HepG2 (cell line): ENCODE measurements around the gene FAAP20. TPM values are rescaled to one million over a fixed set of nuclear protein-coding genes. Genes with fewer than 3 reads are reported as not detected.

ENCODE experiments used
- ARNTL ChIP-seq: sonication (generic); formaldehyde crosslinking; IDR thresholded peaks from 2 replicates; pipeline ENCODE4 v1.4.0; 2020; ENCODE audit warnings: mild to moderate bottlenecking, missing genetic modification reagents
- CAMTA2 ChIP-seq: sonication (generic); formaldehyde crosslinking; IDR thresholded peaks from 2 replicates; pipeline ENCODE4 v1.4.0; 2020; ENCODE audit warnings: mild to moderate bottlenecking, missing genetic modification reagents, borderline replicate concordance
- CBX5 ChIP-seq: sonication (generic); formaldehyde crosslinking; IDR thresholded peaks from 2 replicates; pipeline ENCODE4 v1.4.0; 2020; ENCODE audit warnings: missing genetic modification reagents, borderline replicate concordance
- ELF1 ChIP-seq: sonication (generic); formaldehyde crosslinking; IDR thresholded peaks from 2 replicates; pipeline ENCODE4 v1.4.0; 2020; ENCODE audit warnings: missing genetic modification reagents
- FIP1L1 ChIP-seq: fragments of 200-400 bp; formaldehyde crosslinking; IDR thresholded peaks from 2 replicates; pipeline ENCODE4 v1.6.1; 2018; ENCODE audit warnings: low read depth, mild to moderate bottlenecking, low read length, moderate library complexity, borderline replicate concordance; ENCODE audit not compliant: insufficient read depth
- FOXP1 ChIP-seq, 2 experiments: fragments of 450-650 bp in 1 of 2; IDR thresholded peaks; 2 replicates each; pipeline ENCODE4 v1.6.1; 2017 to 2018; ENCODE audit warnings: antibody characterized with exemption in 1 of 2
- JUNB ChIP-seq: sonication (generic); formaldehyde crosslinking; IDR thresholded peaks from 2 replicates; pipeline ENCODE4 v1.8.0; 2022; ENCODE audit warnings: missing genetic modification reagents, mild to moderate bottlenecking, borderline replicate concordance
- KLF12 ChIP-seq: sonication (generic); formaldehyde crosslinking; IDR thresholded peaks from 2 replicates; pipeline ENCODE4 v1.4.0; 2020; ENCODE audit warnings: missing genetic modification reagents, borderline replicate concordance
- MEIS1 ChIP-seq: sonication (generic); formaldehyde crosslinking; IDR thresholded peaks from 2 replicates; pipeline ENCODE4 v1.9.0; 2021; ENCODE audit warnings: mild to moderate bottlenecking, missing genetic modification reagents, moderate library complexity, borderline replicate concordance
- NFIC ChIP-seq: IDR thresholded peaks from 2 replicates; pipeline ENCODE4 v1.6.1; 2012; ENCODE audit warnings: mild to moderate bottlenecking, low read length, inconsistent platforms
- NFKB2 ChIP-seq: sonication (generic); formaldehyde crosslinking; IDR thresholded peaks from 2 replicates; pipeline ENCODE4 v1.4.0; 2020; ENCODE audit warnings: missing genetic modification reagents, borderline replicate concordance
- RCOR2 ChIP-seq: IDR thresholded peaks from 2 replicates; pipeline ENCODE4 v1.6.1; 2016; ENCODE audit warnings: missing biosample characterization, missing genetic modification reagents
- RXRA ChIP-seq: sonication (generic); formaldehyde crosslinking; IDR thresholded peaks from 2 replicates; pipeline ENCODE4 v1.5.1; 2020; ENCODE audit warnings: missing genetic modification reagents
- SP140L ChIP-seq: sonication (generic); formaldehyde crosslinking; IDR thresholded peaks from 2 replicates; pipeline ENCODE4 v1.4.0; 2020; ENCODE audit warnings: missing genetic modification reagents, borderline replicate concordance
- ZBTB38 ChIP-seq: sonication (generic); formaldehyde crosslinking; IDR thresholded peaks from 2 replicates; pipeline ENCODE4 v1.5.1; 2020; ENCODE audit warnings: mild to moderate bottlenecking, missing genetic modification reagents
- ZNF205 ChIP-seq: IDR thresholded peaks from 2 replicates; pipeline ENCODE4 v1.6.1; 2018; ENCODE audit warnings: missing biosample characterization, missing genetic modification reagents
- ZNF329 ChIP-seq: sonication (generic); formaldehyde crosslinking; IDR thresholded peaks from 2 replicates; pipeline ENCODE4 v1.9.0; 2021; ENCODE audit warnings: low read depth, mild to moderate bottlenecking, missing genetic modification reagents
- ZNF564 ChIP-seq: sonication (generic); formaldehyde crosslinking; IDR thresholded peaks from 2 replicates; pipeline ENCODE4 v1.8.1; 2023; ENCODE audit warnings: mild to moderate bottlenecking, missing genetic modification reagents
- ZNF644 ChIP-seq: IDR thresholded peaks from 2 replicates; pipeline ENCODE4 v1.6.1; 2016; ENCODE audit warnings: low read depth
- ZNF678 ChIP-seq: sonication (generic); formaldehyde crosslinking; IDR thresholded peaks from 2 replicates; pipeline ENCODE4 v1.4.0; 2020; ENCODE audit warnings: mild to moderate bottlenecking, missing genetic modification reagents
- ZNF709 ChIP-seq: sonication (generic); formaldehyde crosslinking; IDR thresholded peaks from 2 replicates; pipeline ENCODE4 v1.5.0; 2020; ENCODE audit warnings: mild to moderate bottlenecking, missing genetic modification reagents
- polyA plus RNA-seq, 8 experiments: library from polyadenylated mRNA; depleted of rRNA in 3 of 8; stranded (reverse) in 7 of 8; unstranded in 1 of 8; fragments of >200 nt; fragmentation: Illumina TruSeq in 4 of 8; extraction: Trizol in 4 of 8; gene quantifications; 2 replicates each; pipeline versions ENCODE4 v1.2.1 to v1.2.3, GENCODE V29; 2011 to 2016; ENCODE audit warnings: low read depth in 4 of 8, missing spikeins in 1 of 8, mixed read lengths in 1 of 8; ENCODE audit not compliant: insufficient read depth in 1 of 8
- total RNA-seq, 5 experiments: library from RNA; depleted of rRNA; stranded (reverse); fragments of >200 nt; fragmentation: Illumina TruSeq; extraction: Trizol; gene quantifications; 2 replicates each; pipeline ENCODE4 v1.2.3, GENCODE V29; 2016; ENCODE audit warnings: low read depth in 1 of 5
- TF ChIP-seq, protein P1 (sequence below): sonication (generic); formaldehyde crosslinking; IDR thresholded peaks from 2 replicates; pipeline ENCODE4 v1.5.0; 2020; ENCODE audit warnings: missing genetic modification reagents
- TF ChIP-seq, protein P2 (sequence below): sonication (generic); formaldehyde crosslinking; IDR thresholded peaks from 2 replicates; pipeline ENCODE4 v1.8.0; 2022; ENCODE audit warnings: missing genetic modification reagents, mild to moderate bottlenecking, moderate library complexity, borderline replicate concordance
- TF ChIP-seq, protein P3 (sequence below): sonication (generic); formaldehyde crosslinking; IDR thresholded peaks from 2 replicates; pipeline ENCODE4 v1.5.0; 2020; ENCODE audit warnings: mild to moderate bottlenecking, low read depth, missing genetic modification reagents, borderline replicate concordance
- TF ChIP-seq, protein P4 (sequence below): sonication (generic); formaldehyde crosslinking; IDR thresholded peaks from 2 replicates; pipeline ENCODE4 v1.4.0; 2020; ENCODE audit warnings: mild to moderate bottlenecking, low read depth, missing genetic modification reagents

FAAP20 gene
- total and polyA plus RNA-seq, 2 of the 13 experiments (the other 11 are each of a cell fraction or from before 2014, with no cell fraction given): 9.6 to 10.8 TPM

DNA sequence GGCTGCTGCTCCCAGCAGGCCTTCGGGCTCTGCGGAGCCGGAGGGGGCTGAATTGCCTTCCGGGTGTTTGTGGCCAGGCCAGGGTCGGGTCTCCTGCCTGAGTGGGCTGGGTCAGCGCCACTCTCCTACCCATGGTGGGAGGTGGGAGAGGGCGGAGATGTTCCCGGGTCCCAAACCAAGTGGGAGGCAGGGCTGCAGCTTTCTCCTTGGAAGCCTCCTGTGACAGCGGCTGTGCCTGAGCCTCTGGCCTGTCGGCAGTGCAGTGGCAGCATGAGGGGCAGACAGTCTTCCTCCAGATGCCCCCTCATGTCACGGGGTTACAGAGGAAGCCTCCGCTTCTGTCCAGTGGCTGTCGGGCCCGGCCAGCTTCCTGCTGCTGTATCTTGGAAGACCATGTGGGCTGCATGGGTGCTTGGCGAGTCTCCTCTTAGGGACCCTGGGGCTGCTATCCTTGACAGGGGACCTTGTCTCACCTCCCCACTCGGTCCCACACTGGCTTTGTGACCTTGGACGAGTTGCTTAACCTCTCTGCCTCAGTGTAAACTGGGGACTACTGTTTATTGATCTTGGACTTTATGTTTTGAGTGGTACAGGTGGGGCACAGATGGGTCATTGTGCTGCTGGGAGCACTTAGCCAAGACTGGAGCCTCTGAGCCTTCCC lies 37.8 kb upstream of the FAAP20 start (continued):
- TF ChIP-seq ZNF205 (CRISPR knock-in tag): peak; percentile 51; the same call in 1 of the 2 replicates
- TF ChIP-seq RCOR2 (CRISPR knock-in tag): no peak
- no peak for TF ChIP-seq ZNF329 (CRISPR knock-in tag)
- no peak for TF ChIP-seq ZNF564 (CRISPR knock-in tag)
- peak; percentile 59; the same call in 1 of the 2 replicates for TF ChIP-seq NFKB2 (CRISPR knock-in tag)
- TF ChIP-seq ZBTB38: no peak
- peak; percentile 34; the same call in 1 of the 2 replicates for TF ChIP-seq CBX5 (CRISPR knock-in tag)
- TF ChIP-seq MEIS1: peak; percentile 57; the same call in 1 of the 2 replicates
- TF ChIP-seq CAMTA2 (CRISPR knock-in tag): no peak
- TF ChIP-seq SP140L (CRISPR knock-in tag): no peak
- no peak; the same call in 1 of the 2 replicates for TF ChIP-seq NFIC
- TF ChIP-seq FOXP1 (IDR thresholded peaks at IDR 0.05): no peak
- peak; percentile 85 for TF ChIP-seq FOXP1 (CRISPR knock-in tag; IDR thresholded peaks at IDR 0.05)
- TF ChIP-seq ZNF678 (CRISPR knock-in tag): no peak
- TF ChIP-seq ZNF644 (CRISPR knock-in tag): no peak
- TF ChIP-seq, protein P1, sequence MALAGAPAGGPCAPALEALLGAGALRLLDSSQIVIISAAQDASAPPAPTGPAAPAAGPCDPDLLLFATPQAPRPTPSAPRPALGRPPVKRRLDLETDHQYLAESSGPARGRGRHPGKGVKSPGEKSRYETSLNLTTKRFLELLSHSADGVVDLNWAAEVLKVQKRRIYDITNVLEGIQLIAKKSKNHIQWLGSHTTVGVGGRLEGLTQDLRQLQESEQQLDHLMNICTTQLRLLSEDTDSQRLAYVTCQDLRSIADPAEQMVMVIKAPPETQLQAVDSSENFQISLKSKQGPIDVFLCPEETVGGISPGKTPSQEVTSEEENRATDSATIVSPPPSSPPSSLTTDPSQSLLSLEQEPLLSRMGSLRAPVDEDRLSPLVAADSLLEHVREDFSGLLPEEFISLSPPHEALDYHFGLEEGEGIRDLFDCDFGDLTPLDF (CRISPR knock-in tag): no peak
- no peak for TF ChIP-seq ZNF709 (CRISPR knock-in tag)
- peak; percentile 26; the same call in 1 of the 2 replicates for TF ChIP-seq ELF1 (CRISPR knock-in tag)
- peak; percentile 74 for TF ChIP-seq ARNTL (CRISPR knock-in tag)
- TF ChIP-seq JUNB (CRISPR knock-in tag): no peak
- TF ChIP-seq KLF12 (CRISPR knock-in tag): peak; percentile 60
- TF ChIP-seq RXRA (CRISPR knock-in tag): peak; percentile 93
- TF ChIP-seq, protein P2, sequence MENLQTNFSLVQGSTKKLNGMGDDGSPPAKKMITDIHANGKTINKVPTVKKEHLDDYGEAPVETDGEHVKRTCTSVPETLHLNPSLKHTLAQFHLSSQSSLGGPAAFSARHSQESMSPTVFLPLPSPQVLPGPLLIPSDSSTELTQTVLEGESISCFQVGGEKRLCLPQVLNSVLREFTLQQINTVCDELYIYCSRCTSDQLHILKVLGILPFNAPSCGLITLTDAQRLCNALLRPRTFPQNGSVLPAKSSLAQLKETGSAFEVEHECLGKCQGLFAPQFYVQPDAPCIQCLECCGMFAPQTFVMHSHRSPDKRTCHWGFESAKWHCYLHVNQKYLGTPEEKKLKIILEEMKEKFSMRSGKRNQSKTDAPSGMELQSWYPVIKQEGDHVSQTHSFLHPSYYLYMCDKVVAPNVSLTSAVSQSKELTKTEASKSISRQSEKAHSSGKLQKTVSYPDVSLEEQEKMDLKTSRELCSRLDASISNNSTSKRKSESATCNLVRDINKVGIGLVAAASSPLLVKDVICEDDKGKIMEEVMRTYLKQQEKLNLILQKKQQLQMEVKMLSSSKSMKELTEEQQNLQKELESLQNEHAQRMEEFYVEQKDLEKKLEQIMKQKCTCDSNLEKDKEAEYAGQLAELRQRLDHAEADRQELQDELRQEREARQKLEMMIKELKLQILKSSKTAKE (CRISPR knock-in tag): peak; percentile 95
- TF ChIP-seq FIP1L1: 0 out of 2 replicates have a peak, but pooled peaks have one; percentile 35
- TF ChIP-seq, protein P3, sequence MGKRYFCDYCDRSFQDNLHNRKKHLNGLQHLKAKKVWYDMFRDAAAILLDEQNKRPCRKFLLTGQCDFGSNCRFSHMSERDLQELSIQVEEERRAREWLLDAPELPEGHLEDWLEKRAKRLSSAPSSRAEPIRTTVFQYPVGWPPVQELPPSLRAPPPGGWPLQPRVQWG (CRISPR knock-in tag): no peak
- TF ChIP-seq, protein P4, sequence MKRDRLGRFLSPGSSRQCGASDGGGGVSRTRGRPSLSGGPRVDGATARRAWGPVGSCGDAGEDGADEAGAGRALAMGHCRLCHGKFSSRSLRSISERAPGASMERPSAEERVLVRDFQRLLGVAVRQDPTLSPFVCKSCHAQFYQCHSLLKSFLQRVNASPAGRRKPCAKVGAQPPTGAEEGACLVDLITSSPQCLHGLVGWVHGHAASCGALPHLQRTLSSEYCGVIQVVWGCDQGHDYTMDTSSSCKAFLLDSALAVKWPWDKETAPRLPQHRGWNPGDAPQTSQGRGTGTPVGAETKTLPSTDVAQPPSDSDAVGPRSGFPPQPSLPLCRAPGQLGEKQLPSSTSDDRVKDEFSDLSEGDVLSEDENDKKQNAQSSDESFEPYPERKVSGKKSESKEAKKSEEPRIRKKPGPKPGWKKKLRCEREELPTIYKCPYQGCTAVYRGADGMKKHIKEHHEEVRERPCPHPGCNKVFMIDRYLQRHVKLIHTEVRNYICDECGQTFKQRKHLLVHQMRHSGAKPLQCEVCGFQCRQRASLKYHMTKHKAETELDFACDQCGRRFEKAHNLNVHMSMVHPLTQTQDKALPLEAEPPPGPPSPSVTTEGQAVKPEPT: no peak
